ENCODE measurements around the gene ALS2.
"Not testable (repeated sequence)": the region's sequence is repeated elsewhere in the genome, so short reads cannot be mapped to it uniquely, and the experiment has no call there.

Gene ALS2

GRCh38 chr2:201674794-201675193, 105.9 kb downstream of the ALS2 start:
- no peak for DNase-seq (ENCODE audit: low spot score)

GRCh38 chr2:201674298-201674697, 106.4 kb downstream of the ALS2 start:
- no peak for DNase-seq (ENCODE audit: low spot score)

GRCh38 chr2:201673546-201673945, 107.2 kb downstream of the ALS2 start:
- no peak for DNase-seq (ENCODE audit: low spot score)

- not testable (repeated sequence) for DNase-seq (ENCODE audit: low spot score)
These were observed 109.5 kb downstream of the ALS2 start for GRCh38 chr2:201671205-201671604.

- DNase-seq (ENCODE audit: low spot score) = no peak
These were observed 110.9 kb downstream of the ALS2 start for GRCh38 chr2:201669865-201670264.

GRCh38 chr2:201668402-201668910, 112.3 kb downstream of the ALS2 start:
- DNase-seq (ENCODE audit: low spot score) = no peak

- no peak for DNase-seq (ENCODE audit: low spot score)
These were observed 116.4 kb downstream of the ALS2 start for GRCh38 chr2:201664334-201664733.

- no peak for DNase-seq (ENCODE audit: low spot score)
These were observed 119.4 kb downstream of the ALS2 start for GRCh38 chr2:201661366-201661765.

GRCh38 chr2:201660293-201660895, 120.3 kb downstream of the ALS2 start:
- no peak for DNase-seq (ENCODE audit: low spot score)

- DNase-seq (ENCODE audit: low spot score) = no peak
These were observed 124.0 kb downstream of the ALS2 start for GRCh38 chr2:201656740-201657139.

- DNase-seq (ENCODE audit: low spot score) = no peak
These were observed 124.6 kb downstream of the ALS2 start for GRCh38 chr2:201656102-201656501.

GRCh38 chr2:201654616-201655384, 125.9 kb downstream of the ALS2 start:
- no peak for DNase-seq (ENCODE audit: low spot score)

- no peak for DNase-seq (ENCODE audit: low spot score)
These were observed 127.5 kb downstream of the ALS2 start for GRCh38 chr2:201653221-201653620.

All from germinal center (tissue), 1 donor.